Stimulated activated CD4-positive, alpha-beta T cell treated with anti-CD3 and anti-CD28 coated beads, Interleukin-1b, Interleukin-23, amount 100 ng/mL, for 1 hour (primary cell): ENCODE results near the gene SMIM45.

ENCODE experiments used
- DNase-seq, 2 donors: peaks; one replicate each; pipeline ENCODE4 v3.0.0-alpha.2; 2020; ENCODE audit warnings: low read depth in 2 of 2

SMIM45 gene

DNA sequence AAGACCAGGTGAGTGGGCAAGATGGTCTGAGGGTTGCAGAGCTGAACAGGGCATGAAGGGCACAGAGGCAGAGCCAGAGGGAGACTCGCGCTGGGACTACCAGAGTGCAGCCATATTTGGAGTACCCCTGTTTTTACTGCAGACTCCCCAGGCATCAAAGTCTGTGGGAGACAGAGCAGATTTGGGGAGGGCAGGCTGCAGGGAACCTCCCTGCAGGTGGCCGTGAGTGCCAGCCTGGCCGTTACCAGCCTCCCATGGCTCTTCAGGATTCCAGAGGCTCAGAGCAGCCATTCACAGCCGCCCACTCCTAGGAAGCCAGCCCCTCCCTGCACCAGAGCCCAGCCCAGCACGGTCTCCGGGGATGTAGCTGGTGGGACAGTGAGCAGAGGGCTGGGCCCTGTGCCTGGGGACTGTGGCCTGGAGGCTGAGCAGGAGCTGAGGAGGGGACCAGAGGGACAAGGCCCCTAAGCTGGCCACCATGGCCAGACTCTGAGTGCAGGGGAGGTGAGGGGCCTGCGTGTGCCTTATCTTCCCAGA lies 17.2 kb downstream of the SMIM45 start, which contains the start of gene SEPTIN3:
Gene SEPTIN3, plus strand, starts transcription at position 334 of the 537 bp plus-strand sequence. CDS start 2,050 bp downstream, outside the sequence.
- no peak for DNase-seq

DNA sequence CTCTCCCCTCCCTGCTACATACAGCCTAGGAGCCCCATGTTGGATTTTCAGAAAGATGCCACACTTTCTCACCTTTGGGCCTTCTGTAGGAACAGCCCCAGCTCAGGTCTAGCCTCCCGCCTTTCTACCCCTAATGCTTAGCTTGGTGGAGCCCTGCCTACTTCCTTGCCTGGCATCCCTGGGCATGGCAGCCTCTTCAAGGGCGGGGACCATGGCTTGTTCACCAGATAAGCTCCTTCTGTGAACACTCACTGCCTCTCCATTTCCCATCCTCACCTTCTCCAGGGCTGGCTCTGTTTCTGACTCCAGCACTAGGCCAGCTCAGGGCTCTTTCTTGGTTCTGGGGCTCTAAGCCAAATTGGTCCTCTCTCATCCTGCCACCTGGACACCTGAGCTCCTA lies 18.7 kb downstream of the SMIM45 start:
- DNase-seq = no peak

DNA sequence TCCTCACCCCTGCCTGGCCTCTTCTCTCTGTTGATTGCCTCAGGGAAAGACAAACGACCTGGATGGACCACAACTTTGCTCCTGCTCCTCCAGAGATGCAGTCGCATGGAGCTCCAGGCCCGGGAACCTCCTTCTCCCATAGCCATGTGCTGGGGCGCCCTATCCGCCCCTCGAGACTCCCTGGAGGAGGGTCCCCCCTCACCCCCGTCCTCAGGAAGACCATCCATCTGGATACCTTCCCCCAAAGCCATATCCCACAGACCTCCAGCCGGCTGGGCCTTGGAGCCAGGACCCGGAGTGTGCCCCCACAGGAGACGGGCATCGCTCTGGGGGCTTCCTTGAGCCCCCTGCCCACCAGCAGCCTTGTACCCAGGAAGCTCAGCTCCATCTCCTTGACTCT lies 19.5 kb downstream of the SMIM45 start:
- DNase-seq = no peak

DNA sequence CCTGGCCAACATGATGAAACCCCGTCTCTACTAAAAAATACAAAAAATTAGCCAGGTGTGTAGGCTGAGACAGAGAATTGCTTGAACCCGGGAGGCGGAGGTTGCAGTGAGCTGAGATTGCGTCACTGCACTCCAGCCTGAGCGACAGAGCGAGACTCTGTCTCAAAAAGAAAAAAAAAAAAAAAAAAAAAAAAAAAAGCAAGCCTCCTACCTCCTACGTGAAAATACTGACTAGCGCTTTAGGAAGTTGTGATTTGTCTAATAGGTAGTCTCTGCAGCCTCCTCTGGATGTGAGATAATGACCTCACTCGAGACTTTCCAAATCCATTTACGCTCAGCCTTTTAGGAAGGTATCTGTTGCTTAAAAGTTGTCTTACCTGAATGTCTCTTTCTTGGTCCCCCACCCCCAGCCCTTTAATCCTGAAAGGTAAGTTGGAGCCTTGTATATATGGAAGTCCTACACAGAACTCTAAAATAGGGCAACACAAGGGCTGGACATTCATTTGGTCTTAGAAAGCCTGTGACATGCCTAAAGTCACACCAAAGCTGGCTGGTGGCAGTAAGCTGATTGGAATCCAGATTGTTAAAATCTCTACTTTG lies 22.8 kb downstream of the SMIM45 start:
- DNase-seq = no peak

DNA sequence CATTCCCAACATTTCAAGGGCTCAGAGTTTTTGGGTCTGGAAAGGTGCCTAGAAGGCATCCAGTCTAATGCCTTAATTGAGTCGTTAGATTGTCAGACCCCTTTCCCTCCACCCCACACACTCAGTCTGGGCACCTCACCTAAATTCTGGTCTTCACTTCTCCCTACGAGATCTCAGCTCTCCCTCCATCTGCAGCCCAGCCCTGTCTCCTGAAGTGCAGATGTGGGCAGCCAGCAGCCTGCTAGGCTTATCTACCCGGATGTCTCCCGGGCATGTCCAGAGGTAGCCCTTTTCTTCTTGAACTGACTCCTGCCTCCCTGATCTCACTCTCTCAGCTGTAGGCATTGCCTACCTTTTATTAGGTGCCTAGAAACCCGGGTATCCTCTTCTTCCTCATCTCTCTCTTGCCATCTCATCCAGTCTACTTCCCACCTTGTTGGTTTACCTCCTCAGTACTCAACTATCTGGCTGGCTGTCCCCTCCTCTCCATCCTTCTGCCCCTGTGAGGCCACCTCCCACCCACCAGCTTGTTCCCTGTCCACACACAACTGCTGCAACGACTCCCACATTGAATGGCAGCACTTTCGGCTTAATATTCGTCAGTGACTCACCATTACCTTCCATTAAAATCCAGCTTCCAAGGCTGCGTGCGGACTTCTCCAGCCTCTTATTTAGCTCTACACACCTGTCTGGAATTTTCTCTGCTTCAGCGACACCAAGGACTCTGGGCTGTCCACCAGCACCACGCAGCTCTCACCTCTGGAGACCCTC lies 23.5 kb downstream of the SMIM45 start:
- no peak for DNase-seq

DNA sequence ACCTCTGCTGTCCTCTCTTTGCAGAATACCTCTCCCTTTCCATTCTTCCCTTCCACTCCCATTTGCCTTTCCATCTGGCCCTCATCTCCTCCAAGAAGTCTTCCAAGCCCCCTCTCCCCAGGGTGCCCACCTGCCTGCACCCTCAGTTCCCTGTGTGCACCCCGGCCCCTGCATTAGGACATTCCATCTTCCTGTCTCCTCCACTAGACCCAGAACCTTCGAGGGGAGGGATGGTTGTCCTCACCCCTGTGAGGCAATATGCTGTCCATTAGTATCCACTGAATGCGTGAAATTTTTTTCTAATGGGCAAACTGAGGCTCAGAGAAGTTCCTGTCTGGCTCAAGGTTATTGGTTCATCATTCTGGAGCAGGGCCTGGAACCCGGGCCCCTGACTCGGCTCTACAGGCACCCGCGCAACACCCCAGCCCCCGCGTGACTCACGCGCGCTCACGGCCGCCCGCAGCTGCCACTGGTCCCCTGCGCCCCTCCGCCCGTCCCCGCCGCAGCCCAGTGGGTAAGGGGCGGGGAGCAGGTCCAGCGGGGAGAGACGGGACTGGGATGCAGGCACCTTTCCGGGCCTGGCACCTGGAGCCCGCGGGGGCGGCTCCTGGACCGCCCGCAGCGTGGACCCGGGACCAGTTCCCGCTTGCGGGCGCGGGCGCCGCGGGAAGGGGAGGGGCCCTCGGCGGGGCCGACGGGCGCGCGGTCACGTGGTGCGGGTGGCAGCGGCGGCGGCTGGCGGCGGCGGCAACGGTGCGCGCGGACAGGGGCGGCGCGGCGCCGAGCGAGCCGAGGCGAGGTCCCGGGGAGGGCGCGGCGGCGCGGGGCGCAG lies 24.3 kb downstream of the SMIM45 start:
- DNase-seq = no peak

DNA sequence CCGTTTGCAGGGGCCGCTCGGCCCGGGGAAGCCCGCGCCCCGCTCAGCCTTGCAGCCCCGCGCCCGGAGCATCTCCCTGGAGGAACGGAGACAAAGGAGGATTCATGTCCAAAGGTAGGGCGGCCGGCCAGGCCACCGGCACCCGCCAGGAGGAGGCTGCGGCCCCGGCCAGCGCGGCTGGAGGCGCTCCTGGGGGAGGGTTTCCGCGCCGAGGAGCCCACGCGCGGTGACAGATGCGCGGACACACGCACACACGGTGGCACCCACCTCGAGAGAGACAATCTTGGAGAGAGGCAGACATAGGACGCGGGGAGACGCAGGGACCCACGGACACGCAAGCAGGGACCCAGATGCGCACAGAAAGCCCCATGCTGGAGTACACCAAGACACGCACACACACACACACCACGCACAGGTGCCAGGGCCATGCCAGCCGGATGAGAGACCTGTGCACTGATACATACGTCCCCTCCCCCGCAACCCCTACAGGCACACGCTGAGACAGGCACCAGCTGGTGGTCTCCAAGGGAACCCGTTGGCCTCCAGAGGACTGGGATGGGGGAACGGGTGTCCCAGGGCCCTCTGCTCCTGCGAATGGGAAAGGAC lies 25.1 kb downstream of the SMIM45 start:
- DNase-seq = no peak

DNA sequence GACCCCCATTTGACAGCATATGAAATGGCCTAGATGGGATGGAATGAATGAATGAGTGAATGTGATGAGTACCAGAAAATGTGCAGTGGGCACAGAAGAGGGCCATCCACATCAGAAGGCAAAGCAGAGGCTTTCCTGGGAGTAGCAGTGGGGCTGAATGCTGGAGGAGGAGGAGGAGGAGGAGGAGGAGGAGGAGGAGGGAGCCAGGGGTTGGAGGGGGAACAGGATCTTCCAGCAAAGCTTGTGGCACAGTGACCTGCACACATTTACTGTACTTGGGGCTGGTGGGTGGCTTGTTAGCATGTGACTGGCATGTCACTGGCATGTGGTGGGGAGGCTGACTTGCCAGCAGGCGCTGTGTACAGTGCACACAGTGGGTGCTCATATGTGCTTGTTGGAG lies 26.8 kb downstream of the SMIM45 start:
- DNase-seq = no peak

DNA sequence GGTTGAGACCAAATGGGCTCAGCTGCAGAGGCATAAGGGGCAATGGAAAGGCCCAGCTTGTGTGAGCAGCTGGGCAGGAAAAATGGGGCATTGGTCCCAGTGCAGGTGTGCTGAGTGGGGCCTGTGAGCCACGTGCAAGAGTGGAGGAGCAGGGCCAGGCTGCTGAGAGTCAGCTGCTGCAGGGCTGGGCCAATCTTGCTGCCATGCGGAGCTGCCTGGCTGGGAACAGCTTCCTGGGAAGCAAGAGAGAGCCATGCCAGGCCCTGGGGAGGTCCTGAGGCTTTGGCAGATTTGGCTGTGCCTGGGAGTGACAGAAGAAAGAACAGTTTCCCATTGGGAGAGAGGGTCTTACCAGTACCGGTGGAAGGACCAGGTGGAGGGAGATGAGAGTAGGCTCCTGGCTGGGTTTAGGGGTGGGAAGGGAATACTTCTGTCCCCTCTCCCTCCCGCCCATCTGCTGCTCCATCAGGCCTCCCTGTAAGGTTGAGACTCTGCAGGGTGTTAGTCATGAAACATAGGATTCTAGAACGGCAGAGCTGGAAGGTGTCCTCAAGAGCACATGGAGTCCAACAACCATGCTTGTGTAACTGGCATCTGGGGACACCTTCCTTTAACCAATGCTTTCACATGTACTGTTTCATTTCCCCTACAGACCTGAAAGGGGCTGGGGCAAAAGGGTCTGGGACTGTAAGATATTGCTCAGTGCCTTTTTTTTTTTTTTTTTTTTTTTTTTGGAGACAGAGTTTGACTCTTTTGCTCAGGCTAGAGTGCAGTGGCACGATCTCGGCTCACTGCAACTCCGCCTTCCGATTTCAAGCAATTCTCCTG lies 27.7 kb downstream of the SMIM45 start:
- no peak for DNase-seq

DNA sequence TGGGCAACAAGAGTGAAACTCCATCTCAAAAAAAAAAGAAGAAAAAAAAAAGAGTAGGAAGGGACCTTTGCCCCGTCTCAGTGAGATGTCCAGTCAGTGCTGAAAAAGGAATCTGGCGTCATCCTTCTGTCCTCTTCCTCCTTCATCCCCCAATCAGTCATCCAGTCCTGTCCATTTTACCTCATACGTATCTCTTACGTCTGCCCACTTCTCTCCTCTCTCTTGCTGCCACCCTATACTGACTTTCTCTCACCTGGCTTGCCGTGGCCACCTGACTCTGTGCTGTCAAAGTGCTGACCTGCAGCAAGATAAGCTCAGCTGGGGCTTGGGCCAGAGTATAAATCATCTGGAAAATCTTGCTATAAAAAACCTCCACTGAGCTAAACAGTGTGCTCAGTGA lies 30.9 kb downstream of the SMIM45 start:
- no peak for DNase-seq

DNA sequence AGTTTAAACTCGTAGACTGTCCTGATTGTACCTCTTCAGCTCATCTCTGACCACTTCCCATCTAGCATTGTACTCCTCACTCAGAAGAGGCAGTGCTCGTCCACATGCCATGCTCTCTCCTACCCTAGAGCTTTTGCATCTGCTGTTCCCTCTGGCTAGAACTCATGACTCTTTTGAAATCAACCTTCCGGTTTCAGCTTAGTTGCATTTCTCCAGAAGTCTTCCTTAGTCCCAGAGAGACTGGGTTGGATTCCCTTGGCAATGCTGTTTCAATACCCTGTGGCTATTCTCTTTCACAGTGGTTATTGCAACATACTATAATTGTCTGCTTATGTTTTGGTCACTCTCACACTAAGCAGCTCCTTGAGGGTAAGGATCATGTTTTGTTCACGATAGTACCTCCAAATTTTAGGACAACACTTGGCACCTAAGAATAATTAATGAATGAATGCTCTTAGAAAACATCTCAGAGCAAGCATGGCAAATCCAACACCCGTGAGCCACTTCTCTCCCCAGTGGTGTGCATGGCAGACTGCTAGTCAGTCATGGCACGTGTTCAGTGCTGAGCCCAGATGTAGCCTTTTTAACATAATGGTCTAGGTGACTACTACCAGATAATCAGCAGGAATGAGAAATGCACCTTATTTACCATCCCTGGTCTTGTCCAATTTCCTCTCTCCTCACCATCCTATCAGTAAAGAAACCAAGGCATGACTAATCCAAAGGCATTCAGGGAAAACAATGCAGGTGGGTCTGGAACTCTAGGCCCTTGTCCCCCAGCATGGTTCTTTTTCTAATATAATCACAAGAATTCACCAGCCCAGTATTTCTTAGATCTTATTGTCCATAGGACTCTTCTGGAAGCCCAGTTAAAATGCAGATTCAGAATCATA lies 31.8 kb downstream of the SMIM45 start:
- DNase-seq = no peak

DNA sequence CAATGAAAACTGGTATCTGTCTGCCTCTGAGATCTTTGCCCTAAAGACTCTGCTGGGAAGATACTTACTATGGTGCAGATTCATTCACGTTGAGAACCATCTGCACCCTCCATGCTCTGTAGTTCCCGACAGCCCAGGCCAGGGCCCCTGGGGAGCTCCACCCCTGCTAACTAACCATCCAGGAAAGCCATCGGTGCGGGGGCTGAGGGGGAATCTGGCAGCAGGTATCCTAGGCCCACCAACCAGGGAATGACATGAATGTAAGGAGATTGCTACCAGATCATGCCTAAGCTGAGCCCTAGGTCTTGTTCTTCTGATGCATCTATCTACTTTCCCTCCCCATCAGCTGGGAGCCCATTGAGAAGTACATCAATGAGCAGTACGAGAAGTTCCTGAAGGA lies 35.3 kb downstream of the SMIM45 start:
- no peak for DNase-seq

DNA sequence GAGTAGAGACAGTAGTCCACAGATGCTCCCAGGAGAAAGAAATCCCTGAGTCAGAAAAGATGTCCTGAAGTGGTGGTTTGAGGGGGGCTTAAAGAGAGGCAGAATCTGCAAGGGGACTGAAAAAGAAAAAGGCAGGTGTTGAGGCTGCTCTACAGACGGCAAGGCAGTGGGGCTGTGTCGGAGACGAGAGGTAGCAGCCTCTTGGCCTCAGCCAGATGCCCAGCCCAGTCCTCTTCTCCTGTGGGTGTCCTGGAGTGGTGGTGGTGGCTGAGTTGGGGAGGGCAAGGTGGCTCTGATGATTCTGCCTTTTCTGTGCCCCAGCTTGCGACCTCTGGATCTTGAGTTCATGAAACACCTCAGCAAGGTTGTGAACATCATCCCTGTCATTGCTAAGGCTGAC lies 37.3 kb downstream of the SMIM45 start:
- no peak for DNase-seq

DNA sequence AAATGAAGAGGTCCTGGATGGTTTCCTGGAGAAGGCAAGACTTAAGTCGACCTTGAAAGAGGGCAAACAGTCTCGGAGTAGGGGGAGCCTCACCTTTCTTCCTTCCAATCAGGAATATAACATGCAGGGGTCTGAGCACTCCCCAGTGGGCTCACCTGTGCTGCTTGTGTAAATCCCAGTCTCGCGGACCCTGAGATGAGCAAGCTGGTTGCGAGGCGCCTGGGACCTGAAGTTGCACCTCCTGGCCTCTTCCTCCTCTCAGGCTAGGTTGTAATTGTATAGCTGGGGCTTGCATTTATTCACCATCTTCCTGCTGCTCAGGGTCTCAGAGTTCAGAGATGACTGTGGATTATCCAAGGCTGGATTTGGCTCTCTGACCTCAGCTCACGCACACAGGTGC lies 39.2 kb downstream of the SMIM45 start:
- no peak for DNase-seq

DNA sequence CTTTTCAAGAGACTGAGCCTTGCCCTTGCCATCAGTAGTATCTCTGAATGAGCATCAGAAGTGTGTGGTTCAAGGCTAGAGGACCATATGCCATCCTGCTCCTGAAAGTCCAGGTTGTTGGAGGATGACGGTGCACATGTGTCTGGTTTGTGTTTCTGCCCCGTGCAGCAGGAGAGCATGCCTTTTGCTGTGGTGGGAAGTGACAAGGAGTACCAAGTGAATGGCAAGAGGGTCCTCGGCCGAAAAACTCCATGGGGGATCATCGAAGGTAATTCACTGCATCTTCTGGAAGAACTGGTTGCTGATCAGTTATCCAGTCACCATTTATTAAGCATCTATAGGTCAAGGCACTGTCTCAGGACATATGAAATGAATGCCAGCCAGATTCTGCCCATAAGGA lies 40.5 kb downstream of the SMIM45 start:
- DNase-seq = no peak

DNA sequence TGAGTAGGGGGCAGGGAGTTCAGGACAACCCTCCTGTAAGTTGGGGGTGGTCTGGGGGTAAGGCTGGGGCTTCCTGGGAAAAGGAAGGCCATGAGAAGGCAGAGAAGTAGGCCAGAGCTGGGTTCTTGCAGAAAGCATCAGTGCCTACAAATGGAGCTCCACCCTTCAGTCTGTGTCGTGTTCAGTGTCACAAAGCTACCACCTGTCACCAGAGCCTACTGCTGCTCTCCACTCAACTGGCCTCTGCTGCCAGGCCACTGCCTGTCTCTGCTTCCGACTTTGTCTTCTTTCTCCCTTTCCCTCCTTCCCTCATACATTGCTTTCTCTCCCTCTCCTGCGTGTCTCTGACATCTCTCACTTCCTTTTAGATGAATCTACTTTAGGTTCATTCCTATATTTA lies 43.3 kb downstream of the SMIM45 start:
- no peak for DNase-seq

DNA sequence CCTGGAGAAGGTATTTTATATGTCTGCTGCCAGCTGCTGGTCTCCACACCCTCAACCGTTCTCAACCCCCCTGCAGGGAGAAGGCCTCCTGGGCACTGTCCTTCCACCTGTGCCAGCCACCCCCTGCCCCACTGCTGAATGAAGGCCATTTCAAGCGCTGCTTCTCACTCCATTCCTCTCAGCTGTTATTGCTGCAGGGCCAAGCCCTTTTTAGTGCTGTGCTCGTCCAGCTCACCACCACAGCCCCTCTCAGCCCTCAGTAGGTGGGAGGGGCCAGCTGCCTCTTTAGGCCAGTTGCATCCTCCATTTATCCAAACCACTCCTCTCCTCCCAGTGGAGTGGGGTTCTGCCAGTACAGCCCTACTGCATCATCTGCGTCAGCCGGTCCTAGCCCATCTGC lies 44.9 kb downstream of the SMIM45 start:
- no peak for DNase-seq

DNA sequence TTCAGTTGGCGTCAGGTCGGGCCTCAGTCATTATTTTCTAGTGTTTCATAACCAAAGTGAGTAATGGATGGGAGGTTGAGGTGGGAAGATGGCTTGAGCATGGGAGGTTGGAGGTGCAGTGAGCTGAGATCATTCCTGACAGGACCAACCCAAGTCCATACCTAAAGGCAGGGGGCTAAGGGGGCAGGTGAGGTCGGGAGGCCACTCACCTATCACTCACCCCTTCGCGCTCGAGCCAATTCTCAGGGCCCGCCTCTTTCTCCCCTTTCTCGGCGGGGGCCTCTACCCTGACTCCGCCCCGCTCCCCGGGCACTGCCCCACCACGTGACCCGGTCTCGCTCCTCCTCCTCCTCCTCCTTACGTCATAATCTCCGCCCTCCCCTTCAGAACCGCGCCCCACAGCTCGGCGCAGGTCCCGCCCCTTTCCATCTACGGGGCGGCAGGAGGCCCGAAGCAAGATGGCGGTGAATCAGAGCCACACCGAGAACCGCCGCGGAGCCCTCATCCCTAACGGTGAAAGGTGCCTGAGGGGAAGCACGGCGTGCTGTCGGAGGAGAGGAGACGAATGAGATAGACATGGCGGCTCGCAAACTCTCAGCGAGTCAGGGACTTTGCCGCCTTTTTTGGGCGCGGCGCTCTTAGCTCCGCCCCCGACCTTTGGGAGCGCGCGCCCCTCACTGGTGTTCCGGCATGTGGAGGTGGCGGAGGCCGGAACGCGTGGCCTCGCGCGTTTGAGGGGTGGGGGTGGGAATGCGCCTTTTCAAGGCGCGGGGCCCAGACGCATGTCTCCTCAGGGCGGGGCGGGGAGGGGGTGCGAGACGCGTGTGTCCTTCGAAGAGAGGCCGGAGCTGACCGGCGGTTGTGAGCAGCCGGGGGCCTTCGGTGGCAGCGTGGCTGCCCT lies 46.7 kb downstream of the SMIM45 start, which contains the start of gene WBP2NL:
Gene WBP2NL, plus strand, starts transcription at position 428 of the 901 bp plus-strand sequence. Its CDS starts 31 bp downstream, at position 459.
- DNase-seq = peak; percentile 74 to 76

DNA sequence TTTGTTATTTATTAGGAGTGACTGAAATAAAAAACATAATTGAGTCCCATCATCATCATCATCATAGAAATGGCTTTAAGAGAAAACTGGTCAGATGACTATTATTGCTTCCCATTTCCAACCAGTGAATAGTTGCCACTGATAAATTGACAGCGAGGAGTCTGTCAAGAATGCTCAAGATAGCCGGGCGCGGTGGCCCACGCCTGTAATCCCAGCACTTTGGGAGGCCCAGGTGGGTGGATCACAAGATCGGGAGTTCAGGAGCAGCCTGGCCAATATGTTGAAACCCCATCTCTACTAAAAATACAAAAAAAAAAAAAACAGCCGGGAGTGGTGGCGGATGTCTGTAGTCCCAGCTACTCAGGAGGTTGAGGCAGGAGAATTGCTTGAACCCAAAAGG lies 48.5 kb downstream of the SMIM45 start:
- no peak for DNase-seq
